GM19239 (cell line): Measurements from ENCODE around the gene KRT12.

ENCODE experiments used
- DNase-seq: peaks from one replicate; pipeline ENCODE4 v3.0.0; 2011; ENCODE audit warnings: low spot score; ENCODE audit not compliant: insufficient read length
- FAIRE-seq: peaks from 2 replicates; lab custom pipeline; 2011; peaks lifted over from hg19 to GRCh38; lab: Jason Lieb, UNC

The KRT12 gene

DNA sequence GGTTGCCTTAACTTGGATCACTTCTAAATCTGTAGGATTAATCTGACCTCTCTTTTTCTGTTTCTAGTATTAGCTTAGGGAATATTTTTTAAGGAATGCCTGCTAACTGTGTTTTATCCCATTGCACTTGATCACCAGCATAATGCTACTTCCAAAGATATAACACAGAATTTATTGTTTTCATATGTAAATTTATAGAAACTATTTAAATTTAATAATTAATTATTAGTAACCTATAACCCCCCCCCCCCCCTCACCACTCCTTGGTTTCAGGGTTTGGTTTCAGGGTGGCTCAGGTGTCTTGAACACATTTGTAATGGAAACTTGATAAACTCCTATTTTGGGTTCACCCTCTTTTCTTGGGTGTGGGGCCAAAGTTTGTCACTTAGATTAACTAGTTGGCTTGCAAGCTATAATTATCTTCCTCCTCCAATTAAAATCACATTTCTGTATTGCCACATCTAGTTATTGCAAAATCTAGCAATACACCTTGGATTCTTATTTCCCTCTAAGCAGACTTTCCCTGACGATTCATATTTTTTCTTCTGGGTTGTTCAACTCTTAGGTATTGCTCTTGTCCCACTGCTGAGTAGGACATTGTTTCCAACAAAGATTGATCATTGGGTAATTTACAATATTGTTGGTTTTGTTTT is 18.3 kb downstream of the KRT12 start:
- FAIRE-seq (no peak), DNase-seq (no peak)

DNA sequence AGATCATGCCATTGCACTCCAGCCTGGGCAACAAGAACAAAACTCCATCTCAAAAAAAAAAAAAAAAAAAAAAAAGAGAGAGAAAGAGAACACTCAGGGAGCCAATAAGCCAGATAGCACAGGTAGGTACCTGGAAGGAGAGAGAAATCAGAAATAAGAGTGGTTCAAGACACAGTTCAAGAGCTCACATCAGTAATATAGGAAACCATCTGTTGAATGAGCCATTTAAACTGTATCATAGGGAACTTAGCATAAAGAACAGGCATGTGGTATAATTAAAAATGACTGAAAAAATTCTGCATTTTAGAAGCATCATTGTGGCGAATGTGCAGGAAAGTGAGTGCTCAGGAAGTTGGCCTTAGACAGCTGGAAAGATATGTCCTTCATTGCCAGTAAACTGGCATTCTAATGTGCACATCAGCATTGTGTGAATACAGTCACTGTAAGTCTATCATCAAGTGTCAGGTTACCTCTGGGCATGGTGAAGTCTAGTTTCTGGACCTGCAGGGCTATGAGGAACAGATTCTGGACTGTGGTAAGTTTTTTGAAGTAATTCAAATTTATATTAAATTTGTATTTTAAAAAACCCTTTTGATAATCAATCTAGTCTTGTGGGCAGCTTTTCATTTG is 20.4 kb downstream of the KRT12 start:
- DNase-seq (no peak), FAIRE-seq (no peak)

DNA sequence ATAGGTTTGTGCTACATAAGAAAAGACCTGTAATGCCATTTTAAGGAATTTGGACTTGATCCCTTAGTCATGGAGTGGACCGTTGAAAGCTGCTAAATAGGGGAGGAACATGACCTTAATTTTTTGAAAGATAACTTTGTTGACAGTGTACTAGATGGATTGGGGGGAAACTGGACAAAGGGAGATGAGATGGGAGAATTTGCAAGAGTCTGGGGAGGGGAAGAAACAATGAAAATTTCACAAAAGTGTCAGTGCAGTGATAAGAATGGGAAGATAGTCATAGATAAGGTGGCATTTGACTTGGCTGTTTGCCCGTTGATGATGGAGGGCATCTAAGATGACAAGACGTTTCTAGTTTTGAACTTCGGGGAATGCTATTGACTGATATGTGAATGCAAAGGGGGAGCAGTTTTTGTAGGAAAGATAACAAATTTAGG is 22.3 kb downstream of the KRT12 start:
- no peak for DNase-seq
- FAIRE-seq = no peak

DNA sequence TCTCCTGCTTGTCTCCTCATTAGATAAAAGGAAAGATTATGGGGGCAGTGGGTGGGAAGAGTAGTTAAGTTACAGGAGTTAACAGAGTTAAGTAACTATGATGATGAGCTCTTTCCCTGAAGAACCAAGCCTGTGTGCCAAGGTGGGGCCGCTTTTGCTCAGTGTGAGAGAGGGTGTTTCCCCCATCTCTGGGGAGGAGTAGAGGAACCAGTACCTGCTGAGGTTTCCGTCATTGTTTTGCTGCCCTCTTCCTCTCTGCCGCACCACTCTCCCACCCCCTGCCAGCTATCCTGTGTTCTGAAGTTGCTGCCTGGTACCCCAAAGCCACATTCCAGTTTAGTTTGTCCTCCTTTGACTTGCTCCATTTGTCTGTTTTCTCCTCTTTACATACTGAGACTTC is 23.8 kb downstream of the KRT12 start:
- FAIRE-seq = no peak
- DNase-seq = no peak

DNA sequence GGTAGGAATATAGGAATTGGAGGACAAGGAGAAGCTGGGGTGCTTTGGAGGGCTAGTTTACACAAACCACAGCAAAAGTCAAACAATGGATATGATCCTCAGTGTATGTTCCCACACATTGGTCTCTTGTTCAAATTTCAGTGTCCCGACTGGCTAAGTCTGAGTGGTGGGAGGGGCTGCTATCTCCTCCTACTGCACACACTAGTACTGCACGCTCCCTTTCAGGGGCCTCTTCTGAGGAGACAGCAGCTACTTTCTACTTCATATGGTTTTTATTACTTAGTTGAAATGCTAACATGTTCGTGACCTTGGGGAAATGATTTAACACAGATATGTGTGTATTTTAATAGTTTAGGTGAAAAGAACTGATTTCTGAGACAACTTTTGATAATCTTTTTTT is 25.8 kb downstream of the KRT12 start:
- no peak for FAIRE-seq
- no peak for DNase-seq

DNA sequence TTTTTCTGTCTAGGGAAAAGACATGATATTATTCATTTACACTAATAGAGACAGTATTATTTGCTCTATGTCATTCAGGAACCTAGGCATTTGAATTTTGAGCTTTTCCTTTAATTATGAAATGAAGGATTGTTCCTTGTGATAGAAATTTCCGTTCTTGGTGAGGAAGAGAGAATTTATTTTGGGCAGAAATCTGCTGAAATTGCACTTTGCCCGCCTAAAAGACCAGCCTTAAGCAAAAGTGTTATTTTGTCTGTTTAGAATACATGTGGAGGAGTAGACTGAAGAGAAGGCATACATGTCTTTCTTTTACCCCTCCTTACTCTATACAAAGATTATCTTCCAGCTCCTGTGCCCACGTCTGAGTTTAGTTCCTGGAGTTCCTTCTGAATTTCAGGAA is 27.8 kb downstream of the KRT12 start:
- FAIRE-seq (no peak), DNase-seq (no peak)

DNA sequence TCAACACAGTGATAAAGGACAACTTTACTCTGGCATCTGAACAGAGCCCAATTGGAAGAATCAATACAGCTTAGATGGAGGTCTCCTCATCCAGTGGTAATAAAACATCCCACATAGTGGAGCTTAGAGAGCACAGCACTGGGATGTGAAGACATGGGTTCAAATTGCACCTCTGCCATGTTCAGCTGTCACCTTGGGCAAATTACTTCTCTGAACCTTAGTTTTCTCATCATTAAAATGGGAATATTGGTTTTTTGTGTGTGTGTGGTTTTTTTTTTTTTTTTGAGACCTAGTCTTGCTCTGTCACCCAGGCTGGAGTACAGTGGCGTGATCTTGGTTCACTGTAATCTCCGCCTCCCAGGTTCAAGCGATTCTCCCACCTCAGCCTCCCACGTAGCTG is 31.0 kb downstream of the KRT12 start:
- FAIRE-seq = peak; percentile 26
- DNase-seq = no peak

DNA sequence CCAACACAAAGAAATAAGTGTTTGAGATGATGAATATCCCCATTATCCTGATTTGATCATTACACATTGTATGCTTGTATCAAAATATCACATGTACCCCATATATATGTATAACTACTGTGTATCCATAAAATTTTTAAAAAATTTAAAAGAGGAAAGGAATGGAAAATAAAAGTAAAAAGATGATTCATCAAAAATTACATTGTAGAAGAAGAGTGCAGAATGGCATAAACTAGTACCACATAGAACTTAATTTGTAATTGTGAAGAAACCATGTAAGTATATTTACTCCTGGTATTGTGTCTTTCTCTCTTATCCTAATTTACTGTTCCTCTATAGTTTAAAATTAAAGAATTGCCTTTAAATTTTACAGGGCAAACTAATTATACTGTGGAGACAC is 33.1 kb downstream of the KRT12 start:
- DNase-seq = no peak
- FAIRE-seq = no peak

DNA sequence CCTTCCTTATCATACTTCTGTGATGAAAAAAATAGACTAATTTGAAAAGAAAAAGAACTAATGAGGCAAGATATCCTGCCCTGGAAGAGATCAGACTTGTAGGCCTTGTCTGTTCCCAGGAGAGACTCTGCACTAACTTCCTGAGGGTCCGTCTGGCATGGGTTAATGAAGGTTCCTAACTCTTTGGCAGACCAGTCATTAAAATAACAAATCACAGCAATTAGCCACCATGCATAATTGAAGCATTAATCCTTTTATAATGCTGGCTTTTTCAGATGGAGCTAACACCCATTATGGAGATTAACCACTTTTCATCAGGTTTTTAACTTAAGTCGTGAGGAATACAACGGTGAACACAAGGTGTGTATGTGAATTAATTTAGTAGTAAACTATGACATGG is 34.2 kb downstream of the KRT12 start:
- DNase-seq (no peak), FAIRE-seq (no peak)

DNA sequence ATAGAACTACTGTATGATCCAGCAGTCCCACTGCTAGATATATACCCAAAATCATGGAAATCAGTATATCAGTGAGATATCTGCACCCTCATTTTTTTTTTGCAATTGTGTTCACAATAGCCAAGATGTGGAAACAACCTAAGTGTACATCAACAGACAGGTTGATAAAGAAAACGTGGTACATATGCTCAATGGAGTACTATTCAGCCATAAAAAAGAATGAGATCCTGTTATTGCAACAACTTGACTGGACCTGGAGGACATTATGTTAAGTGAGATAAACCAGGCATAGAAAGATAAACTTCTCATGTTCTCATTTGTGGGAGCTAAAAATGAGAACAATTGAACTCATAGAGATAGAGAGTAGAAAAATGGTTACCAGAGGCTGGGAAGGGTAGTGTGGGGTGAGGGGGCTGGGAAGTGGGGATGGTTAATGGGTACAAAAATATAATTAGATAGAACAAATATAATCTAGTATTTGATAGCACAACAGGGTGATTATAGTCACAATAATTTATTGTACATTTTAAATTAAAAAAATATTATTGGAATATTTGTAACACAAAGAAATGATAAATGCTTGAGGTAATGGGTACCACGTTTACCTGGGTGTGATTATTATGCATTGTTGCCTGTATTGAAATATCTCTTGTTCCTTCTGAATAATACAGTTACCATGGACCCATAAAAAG is 36.8 kb downstream of the KRT12 start:
- FAIRE-seq (no peak), DNase-seq (no peak)

DNA sequence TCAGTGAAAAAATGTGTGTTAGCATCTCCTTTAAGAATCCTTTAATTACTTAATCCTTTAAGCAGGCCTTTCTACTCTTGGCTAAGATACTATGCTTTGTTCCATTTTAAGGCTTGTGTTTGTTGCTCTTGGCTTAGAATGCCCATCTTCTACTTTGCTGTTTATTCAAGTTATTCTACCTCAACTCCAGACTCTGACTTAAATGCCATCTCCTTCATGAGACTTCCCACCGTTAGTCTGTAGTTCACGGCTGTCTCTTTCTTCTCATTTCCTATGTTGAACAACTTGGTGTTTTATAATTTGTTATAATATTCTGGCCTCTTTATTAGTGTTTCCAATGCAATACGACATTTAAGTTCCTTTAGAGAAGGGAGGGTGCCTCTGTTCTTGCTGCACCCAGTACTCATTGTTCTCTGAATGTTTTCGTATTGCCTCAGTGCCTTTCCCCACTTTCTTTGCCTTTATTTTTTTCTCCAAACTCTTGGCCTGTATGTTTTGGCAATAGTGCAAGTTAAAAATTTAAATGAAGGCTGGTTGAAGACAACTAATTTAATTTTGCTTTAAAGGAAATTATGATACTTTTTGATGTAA is 38.5 kb downstream of the KRT12 start:
- FAIRE-seq (no peak), DNase-seq (no peak)

DNA sequence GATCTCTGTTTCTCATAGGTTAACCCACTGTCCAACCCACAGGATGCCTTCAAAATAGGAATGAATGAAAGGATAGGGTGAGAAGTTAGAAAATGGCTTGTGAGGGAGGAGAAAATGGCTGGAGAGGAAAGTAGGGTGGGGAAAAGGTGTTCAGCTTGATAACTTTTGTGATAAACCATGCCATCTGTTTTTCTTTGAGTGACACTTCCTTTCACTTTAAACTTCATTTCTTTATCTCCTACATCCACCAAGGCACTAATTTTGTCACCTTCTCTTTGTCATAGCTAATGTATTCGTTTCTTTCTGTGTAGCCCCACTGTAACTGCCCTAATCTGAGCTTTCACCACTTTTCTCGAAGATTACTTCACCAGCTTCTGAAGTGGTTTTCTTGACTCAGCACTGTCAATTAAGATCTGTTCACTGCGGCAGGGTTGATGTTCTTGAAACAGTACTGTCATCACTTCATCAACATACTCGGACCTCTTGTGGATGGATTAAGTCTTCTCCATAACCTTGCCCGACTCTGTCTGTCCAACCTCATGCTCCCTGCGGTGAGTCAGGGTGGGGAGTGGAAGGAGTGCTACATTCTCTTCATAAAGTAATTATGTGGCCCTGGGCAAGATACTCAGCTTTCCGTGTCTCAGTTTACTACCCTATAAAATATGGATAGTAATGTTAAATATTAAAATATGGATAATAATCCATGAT is 39.1 kb downstream of the KRT12 start:
- DNase-seq = no peak
- FAIRE-seq = no peak

DNA sequence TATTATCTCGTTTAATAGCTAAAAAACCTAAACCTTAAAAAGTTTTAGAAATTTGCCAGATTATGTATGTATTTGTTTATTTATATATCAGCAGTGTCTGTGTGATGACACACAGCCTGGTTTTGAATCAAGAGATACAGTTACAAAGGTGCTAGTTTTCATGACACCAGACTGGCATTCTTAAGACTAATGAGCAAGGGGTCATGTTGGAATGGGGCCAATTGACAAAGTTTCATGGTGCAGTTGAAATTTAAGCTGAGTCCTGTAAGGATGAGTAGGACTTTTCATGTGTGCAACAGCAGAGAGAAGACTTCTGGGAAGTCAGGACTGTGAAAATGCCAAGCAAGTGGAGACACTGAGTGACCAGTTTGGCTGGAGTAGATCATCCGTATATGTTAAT is 41.4 kb downstream of the KRT12 start:
- FAIRE-seq = no peak
- no peak for DNase-seq

DNA sequence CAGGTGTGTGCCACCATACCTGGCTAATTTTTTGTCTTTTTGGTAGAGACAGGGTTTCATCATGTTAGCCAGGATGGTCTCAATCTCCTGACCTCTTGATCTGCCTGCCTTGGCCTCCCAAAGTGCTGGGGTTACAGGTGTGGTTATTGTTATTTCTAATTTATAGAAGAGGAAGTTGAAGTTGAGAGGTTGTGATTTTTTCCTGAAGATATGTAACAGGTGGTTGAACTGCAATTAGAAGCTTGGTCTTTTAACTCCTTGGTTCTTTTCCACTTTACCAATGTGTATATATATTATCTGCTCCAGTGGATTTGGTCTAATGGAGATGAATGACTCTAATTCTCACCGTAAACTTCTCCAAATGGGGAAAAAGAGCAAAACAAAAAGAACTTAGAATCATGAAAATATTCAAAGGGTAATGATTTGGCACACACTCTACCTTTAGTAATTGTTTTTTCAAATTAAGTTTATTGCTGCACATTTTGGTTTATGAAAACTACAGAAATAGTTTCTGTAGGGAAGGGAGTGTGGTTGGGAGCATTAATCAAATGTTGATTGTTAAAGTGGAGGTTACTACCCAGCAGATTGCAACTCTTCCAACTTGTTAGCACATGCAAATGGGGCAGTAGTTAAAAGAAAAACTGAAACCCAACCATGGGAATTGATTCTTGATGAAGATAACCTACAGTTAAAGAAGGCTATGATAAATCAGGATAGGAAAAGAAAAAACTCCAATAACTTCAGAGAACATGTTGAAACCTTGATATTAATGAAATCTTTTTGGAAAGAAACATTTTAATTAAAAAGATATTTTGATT is 42.8 kb downstream of the KRT12 start:
- FAIRE-seq (no peak), DNase-seq (no peak)

DNA sequence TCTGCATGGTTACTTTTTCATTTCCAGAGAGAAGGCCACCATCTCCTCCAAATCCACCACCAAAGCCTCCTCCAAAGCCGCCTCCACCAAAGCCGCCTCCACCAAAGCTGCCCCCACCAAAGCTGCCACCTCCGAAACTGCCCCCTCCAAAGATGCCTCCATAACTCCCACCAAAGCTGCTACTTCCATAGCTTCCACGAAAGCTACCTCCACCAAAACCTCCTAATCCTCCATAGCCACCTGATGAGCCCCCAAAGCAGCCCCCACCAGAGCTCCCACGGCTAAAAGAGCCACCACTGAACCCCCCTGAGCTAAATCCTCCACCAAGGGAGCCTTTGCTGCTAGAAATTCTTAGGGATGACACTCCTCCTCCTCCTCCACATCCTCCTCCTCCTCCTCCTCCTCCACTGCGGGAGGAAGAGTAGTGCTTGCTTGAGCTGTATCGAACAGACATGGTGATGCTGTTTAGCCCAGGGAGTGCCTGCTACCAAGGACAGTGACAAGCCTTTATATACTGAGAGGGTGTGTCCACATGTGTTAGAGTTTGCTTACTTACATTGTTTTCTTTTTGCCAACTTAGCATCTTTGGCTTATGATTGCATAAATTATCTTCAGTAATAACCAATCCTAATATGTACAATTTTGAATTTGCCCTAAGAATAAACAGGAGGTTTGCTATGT is 44.8 kb downstream of the KRT12 start, which contains the start of gene KRT10:
Gene KRT10 (minus strand): TSS at position 483 of the 681 bp plus-strand sequence. CDS start 29 bp downstream, at position 454.
- FAIRE-seq (no peak), DNase-seq (no peak)

DNA sequence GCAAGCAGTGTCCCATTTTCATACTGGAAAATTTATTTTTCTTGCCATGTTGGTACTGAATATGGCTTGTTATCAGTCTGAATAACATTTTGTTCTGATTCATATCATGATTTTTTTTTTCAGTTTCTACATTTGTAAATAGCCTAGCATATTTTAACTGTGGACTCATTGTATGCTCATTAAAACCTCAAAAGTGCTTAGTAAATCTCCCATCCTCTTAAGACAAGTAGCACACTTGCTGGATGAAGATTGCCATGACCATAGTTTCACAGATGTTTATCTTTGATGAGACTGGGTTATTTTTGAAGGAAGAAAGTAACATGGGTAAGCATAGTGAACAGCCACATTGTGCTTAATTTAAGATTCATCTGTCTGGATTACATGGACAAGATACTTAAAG is 45.5 kb downstream of the KRT12 start:
- no peak for FAIRE-seq

DNA sequence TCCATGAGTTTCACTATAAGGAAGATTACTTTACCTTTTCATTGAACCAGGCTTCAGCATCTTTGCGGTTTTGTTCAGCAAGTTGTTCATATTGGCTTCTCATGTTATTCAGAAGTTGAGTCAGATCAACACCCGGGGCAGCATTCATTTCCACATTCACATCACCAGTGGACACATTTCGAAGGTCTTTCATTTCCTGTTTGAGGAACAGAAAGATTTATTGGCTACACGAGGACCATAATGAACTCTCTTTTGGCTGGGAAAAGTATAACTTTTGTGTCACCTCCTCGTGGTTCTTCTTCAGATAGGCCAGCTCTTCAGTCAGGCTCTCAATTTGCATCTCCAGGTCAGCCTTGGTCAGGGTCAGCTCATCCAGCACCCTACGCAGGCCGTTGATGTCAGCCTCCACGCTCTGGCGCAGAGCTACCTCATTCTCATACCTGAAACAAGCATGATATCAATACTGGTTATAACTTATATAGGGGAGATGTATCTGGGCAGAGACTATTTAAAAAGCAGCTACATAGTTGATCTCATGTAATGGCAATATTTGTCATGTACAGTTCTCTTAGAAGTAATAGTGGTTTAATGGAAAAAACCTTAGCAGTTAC is 46.7 kb downstream of the KRT12 start:
- FAIRE-seq = no peak
- no peak for DNase-seq

More for the DNA sequence above, 45.5 kb downstream of the KRT12 start:
- DNase-seq = no peak

DNA sequence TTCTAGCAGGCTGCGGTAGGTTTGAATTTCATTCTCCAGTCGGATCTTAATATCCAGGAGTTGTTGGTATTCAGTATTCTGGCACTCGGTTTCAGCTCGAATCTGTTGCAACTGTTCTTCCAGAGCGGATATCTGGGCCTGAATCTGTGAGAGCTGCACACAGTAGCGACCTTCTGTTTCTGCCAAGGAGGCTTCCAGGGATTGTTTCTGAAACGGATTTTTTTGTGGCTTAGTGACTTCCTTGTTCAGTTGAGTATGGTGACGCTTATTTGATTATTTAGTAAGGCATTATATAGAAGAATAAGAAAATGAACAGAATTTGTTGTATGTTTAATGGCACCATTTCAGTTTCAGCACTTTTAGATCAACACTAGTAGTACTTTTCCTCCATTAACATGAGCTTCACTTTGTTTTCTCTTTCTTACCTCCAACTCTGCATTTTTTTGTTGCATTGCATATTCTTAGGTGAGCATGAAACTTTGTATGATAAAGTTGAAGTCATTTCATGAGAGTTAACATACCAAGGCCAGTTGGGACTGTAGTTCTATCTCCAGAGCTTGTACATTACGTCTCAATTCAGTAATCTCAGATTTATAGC is 47.4 kb downstream of the KRT12 start:
- peak; percentile 61 for FAIRE-seq
- no peak for DNase-seq
